Vagina (tissue), 2 donors: ENCODE measurements around the gene KRTAP12-4. TPM values are rescaled to one million over a fixed set of nuclear protein-coding genes. Genes with fewer than 3 reads are reported as not detected.
"Not testable (repeated sequence)": the region's sequence is repeated elsewhere in the genome, so short reads cannot be mapped to it uniquely, and the experiment has no call there.

Experiments
- DNase-seq, 2 donors: peaks; one replicate each; pipeline ENCODE4 v3.0.0-alpha.2; 2017; ENCODE audit errors: extremely low spot score in 2 of 2
- H3K27ac ChIP-seq: fragments of 200-600 bp; sonication (generic); one replicate; pipeline ENCODE4 v1.5.1; 2019
- H3K27me3 ChIP-seq: fragments of 200-600 bp; sonication (generic); one replicate; pipeline ENCODE4 v1.5.1; 2019
- H3K36me3 ChIP-seq, 2 donors: fragments of 200-600 bp; sonication (generic); one replicate each; pipeline ENCODE4 v1.5.1; 2017 to 2019
- H3K4me1 ChIP-seq: fragments of 200-600 bp; sonication (generic); one replicate; pipeline ENCODE4 v1.5.1; 2019
- H3K4me3 ChIP-seq, 2 donors: fragments of 200-600 bp; sonication (generic); 1 replicate in 1 of 2; 2 replicates in 1 of 2; pipeline ENCODE4 v1.5.1; 2016 to 2019
- H3K9me3 ChIP-seq: fragments of 200-600 bp; sonication (generic); one replicate; pipeline ENCODE4 v1.5.1; 2019
- CTCF ChIP-seq, 3 experiments: fragments of 450-650 bp in 2 of 3; fragments of 200-600 bp in 1 of 3; sonication (generic) in 1 of 3; IDR thresholded peaks; one replicate each; pipeline ENCODE4 v1.5.1; 2017 to 2019; ENCODE audit warnings: antibody characterized with exemption in 3 of 3, mild to moderate bottlenecking in 2 of 3, moderate library complexity in 2 of 3
- POLR2A ChIP-seq, 2 donors: fragments of 450-650 bp; IDR thresholded peaks; one replicate each; pipeline ENCODE4 v1.6.1; 2017; ENCODE audit warnings: antibody characterized with exemption in 2 of 2, mild to moderate bottlenecking in 2 of 2, moderate library complexity in 2 of 2
- POLR2AphosphoS5 ChIP-seq, 2 donors: sonication (generic); formaldehyde crosslinking; IDR thresholded peaks; one replicate each; pipeline ENCODE4 v1.9.0; 2017; ENCODE audit warnings: antibody characterized with exemption in 2 of 2, mild to moderate bottlenecking in 2 of 2, low read depth in 1 of 2; ENCODE audit not compliant: insufficient read depth in 1 of 2
- intact Hi-C: fragments of 100-400 bp; cut with DNase I; formaldehyde crosslinking; loops from one replicate; pipeline ENCODE4 v1.15.1; 2023
- total RNA-seq: library from RNA; depleted of rRNA; stranded (reverse); fragments of >200 nt; gene quantifications from one replicate; pipeline ENCODE4 v1.2.3, GENCODE V29; 2016

KRTAP12-4 gene
- total RNA-seq, 1 donor from 2014 or later: not detected

DNA sequence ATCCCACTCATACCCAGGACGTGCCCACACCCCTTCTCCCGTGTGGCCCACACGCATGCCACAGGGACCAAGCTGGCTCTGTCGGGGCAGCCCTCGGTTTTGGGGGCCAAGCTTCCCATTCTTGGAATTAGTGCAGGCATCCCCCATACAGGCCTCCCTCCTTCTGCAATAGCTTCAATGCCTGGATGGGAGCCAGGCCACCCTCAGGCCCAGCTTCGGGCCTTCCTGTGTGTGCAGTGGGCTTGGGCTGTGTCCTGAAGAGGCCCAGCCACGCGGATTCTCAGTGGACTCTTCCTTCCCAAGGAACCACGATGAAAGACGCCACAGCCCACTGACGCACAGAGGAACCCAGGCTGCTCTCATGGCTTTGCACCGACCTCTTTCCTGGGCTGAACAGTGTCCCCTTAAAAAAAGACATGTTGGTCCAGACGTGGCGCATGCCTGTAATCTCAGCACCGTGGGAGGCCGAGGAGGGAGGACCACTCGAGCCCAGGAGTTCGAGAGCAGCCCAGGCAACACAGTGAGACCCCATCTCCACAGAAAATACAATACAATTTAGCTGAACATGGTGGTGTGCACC is 4.8 kb downstream of the KRTAP12-4 start:
- H3K9me3 ChIP-seq: no peaks in the 10 kb centered on the region
- no peak overlapping the region for H3K4me3 ChIP-seq
- no peaks in the 10 kb centered on the region for H3K36me3 ChIP-seq
- H3K4me1 ChIP-seq: no peaks in the 10 kb centered on the region
- H3K27ac ChIP-seq: no peak overlapping the region
- DNase-seq: no peak
- no peaks in the 10 kb centered on the region for H3K27me3 ChIP-seq
- TF ChIP-seq POLR2A (IDR thresholded peaks at IDR 0.05): no peak
- TF ChIP-seq POLR2AphosphoS5 (IDR thresholded peaks at IDR 0.05; ENCODE audit: insufficient read depth in 1 of 2, low read depth in 1 of 2): no peak
- TF ChIP-seq CTCF (IDR thresholded peaks at IDR 0.05): no peak
- intact Hi-C loops: no loop called here

DNA sequence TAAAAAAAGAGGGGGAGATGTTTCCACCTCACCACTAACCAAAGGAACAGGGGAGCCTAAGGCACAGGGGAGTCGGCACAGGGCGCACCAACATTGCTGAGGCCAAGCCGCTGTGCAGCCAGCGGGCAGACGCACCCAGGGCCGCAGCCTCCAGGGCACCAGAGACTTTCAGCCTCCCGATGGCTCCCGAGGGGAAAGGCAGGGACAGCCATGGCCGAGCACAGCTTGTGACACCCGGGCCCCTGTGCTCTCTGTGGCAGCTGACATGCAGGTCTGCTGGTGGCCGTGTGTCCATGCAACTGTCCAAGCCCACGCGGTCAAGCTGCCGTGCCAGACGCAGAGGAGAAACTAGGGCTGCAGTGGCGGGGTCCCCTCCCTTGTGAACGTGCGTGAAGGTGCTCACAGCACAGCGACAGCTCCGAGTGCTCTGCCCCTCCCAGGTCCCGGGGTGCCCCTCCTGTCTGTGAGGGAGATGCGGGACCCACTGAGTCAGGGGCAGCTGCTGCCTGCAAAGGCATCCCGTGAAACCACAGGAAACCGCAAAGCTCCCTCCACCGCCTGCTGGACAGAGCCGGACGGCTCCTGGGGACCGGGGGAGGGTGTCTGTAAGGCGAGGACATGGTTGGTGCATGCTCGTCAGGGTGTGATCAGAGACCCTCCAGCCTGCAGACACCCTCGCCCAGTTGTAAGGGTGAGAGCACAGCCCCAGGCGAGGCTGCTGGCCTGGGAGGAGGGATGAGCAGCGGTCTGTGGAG is 5.7 kb downstream of the KRTAP12-4 start:
- H3K27me3 ChIP-seq: no peaks in the 10 kb centered on the region
- no peak overlapping the region for H3K27ac ChIP-seq
- no peaks in the 10 kb centered on the region for H3K36me3 ChIP-seq
- H3K4me3 ChIP-seq: no peak overlapping the region
- TF ChIP-seq CTCF (IDR thresholded peaks at IDR 0.05) (no peak), POLR2AphosphoS5 (IDR thresholded peaks at IDR 0.05; ENCODE audit: insufficient read depth in 1 of 2, low read depth in 1 of 2) (no peak), POLR2A (IDR thresholded peaks at IDR 0.05) (no peak)
- intact Hi-C loops: no loop called here
- no peaks in the 10 kb centered on the region for H3K9me3 ChIP-seq
- no peak for DNase-seq
- H3K4me1 ChIP-seq: no peaks in the 10 kb centered on the region

- no peaks in the 10 kb centered on the region for H3K9me3 ChIP-seq
- intact Hi-C loops: no loop called here
- H3K27ac ChIP-seq: no peak overlapping the region
- no peak for DNase-seq
- no peaks in the 10 kb centered on the region for H3K27me3 ChIP-seq
- no peak overlapping the region for H3K4me3 ChIP-seq
- H3K4me1 ChIP-seq: no peaks in the 10 kb centered on the region
- H3K36me3 ChIP-seq: no peaks in the 10 kb centered on the region
- TF ChIP-seq POLR2AphosphoS5 (IDR thresholded peaks at IDR 0.05; ENCODE audit: insufficient read depth in 1 of 2, low read depth in 1 of 2): no peak
- TF ChIP-seq POLR2A (IDR thresholded peaks at IDR 0.05): no peak
- TF ChIP-seq CTCF (IDR thresholded peaks at IDR 0.05): no peak
These were observed 7.3 kb downstream of the KRTAP12-4 start for GRCh38 chr21:44647222-44647552.

- DNase-seq: peak in 1 of 2 donors; percentile 89
- H3K4me1 ChIP-seq, H3K36me3 ChIP-seq, H3K9me3 ChIP-seq, H3K27ac ChIP-seq, H3K4me3 ChIP-seq, H3K27me3 ChIP-seq, intact Hi-C loops: not testable (repeated sequence)
These were observed 7.9 kb downstream of the KRTAP12-4 start, which contains the start of gene KRTAP10-11 for GRCh38 chr21:44646366-44647221. KRTAP10-11 (plus strand) TSS chr21:44646414; CDS start chr21:44646459, 45 bp downstream.

DNA sequence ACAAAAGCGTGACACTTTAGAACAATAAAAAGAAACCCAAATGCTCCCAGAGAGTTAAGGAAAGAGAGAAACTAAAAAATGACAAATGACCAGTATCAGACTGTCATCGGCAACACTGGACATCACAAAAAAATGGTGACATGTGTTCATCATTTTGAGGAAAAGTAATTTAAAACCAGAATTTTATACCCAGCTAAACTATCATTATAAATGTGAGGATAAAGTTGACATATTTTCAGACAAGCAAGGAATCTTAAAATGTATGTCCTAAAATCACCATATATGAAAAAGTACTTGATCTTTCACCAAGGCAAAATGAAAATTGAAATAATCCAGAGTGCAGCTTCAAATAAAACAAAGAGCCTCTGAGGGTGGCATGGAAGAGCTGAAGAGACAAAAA is 9.6 kb downstream of the KRTAP12-4 start:
- H3K4me3 ChIP-seq: no peak overlapping the region
- no peaks in the 10 kb centered on the region for H3K9me3 ChIP-seq
- H3K27me3 ChIP-seq: no peaks in the 10 kb centered on the region
- no peak for DNase-seq
- TF ChIP-seq POLR2AphosphoS5 (IDR thresholded peaks at IDR 0.05; ENCODE audit: insufficient read depth in 1 of 2, low read depth in 1 of 2): no peak
- no peak for TF ChIP-seq POLR2A (IDR thresholded peaks at IDR 0.05)
- no peak for TF ChIP-seq CTCF (IDR thresholded peaks at IDR 0.05)
- no peak overlapping the region for H3K27ac ChIP-seq
- intact Hi-C loops: no loop called here
- H3K4me1 ChIP-seq: no peaks in the 10 kb centered on the region
- no peaks in the 10 kb centered on the region for H3K36me3 ChIP-seq
